HG03108 (cell line): ENCODE measurements around the gene ATG9A.

Experiments
- ATAC-seq: cut with Tn5 transposase; IDR thresholded peaks from one replicate; pipeline ENCODE4 v1.9.1; 2021; ENCODE audit warnings: moderate library complexity; ENCODE audit not compliant: unreplicated experiment

Gene ATG9A

DNA sequence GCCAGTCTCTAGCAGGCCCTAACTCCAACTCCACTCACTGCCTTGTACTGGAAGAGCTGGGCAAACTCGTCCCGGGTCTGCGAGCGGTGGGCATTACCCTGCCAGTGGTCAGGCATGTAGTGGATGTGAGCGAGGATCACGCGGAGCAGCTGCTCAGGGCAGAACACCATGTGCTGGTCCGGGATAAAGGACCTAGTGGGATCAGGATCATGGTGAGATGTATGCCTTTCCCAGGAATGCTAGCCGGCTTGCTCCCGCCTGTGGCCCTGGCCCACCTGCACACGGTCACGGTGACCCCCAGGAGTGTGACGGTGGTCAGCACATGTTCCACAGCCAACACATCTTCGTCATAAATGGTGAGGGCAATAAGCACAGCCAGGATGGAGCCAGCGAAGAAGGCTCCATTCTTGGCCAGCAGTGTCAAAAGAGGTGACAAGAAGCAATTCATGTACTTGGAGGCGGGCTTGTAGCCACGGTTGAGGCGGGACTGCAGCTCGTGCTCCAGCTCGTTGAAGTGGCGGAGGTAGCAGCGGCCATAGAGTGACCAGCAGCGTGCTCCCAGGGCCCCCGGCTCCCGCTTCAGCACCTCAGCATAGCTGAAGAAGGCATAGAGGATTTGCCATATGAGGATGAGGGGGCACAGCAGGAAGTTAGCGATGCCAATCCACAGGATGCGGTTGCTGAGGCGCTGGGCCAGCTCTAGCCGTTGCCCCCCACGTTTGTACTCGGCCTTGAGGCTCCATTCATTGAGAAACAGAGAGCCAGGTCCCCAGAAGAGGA lies 5.4 kb downstream of the ATG9A start:
- ATAC-seq = no peak

DNA sequence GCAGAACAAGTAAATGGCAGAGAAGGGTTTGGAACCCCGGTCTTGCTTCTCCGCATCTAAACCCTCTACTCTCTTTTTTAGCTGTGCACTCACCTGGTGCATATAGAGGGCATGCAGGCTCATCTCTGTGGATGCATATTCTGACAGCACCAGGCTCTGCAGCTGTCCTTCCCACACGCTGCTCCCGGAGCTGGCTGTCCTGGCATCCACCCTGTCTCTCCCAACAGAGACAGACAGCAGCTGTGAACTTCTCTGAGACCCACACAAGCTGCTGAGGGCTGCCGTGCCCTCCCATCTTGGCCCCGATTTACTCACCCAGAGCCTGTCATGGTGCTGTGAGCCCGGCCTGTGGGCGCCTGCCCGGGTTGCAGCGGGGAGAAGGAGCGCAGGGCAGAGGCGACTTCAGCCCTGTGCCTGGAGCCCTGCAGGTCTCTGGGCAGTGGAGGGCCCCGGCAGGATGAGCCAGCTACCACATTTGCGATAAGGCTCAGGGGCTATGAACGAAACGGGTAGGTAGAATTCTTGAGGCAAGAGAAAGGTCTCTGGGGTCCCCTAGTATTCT lies 7.4 kb downstream of the ATG9A start:
- ATAC-seq = no peak

DNA sequence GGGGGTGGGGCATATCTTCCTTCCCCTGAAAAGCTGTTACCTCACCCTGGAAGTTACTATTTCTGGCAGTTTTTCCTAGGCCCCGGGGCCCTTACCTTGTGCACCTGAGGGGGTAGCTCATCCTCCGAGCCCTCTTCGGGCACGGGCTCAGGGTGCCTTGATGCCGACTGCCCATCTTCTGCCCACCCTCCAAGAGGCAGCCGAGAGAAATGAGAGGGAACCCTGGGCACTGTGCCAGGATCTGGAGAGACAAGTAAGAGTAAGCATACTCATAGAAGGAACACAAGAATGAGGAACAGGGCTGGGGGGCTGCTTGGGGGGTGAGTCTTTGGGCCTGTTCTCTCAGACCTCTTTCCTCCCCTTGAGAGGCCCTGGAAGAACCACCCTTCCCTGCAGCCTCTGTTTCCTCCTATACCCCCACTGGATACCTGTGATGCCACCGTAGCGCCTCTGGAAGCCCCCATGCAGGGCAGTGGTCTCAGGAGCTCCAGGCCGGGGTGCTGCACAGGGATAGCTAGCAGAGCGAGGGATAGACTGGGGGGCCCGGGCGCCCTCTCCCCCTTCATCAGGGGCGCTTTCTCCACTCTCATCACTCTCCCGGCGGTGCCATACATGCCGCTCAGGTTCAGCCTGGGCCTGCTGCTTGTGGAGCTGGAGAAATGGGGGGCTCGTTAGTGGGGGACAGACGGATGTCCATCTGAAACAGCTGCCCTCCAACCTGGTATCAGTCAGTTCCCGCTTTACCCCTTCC lies 8.6 kb downstream of the ATG9A start:
- no peak for ATAC-seq

DNA sequence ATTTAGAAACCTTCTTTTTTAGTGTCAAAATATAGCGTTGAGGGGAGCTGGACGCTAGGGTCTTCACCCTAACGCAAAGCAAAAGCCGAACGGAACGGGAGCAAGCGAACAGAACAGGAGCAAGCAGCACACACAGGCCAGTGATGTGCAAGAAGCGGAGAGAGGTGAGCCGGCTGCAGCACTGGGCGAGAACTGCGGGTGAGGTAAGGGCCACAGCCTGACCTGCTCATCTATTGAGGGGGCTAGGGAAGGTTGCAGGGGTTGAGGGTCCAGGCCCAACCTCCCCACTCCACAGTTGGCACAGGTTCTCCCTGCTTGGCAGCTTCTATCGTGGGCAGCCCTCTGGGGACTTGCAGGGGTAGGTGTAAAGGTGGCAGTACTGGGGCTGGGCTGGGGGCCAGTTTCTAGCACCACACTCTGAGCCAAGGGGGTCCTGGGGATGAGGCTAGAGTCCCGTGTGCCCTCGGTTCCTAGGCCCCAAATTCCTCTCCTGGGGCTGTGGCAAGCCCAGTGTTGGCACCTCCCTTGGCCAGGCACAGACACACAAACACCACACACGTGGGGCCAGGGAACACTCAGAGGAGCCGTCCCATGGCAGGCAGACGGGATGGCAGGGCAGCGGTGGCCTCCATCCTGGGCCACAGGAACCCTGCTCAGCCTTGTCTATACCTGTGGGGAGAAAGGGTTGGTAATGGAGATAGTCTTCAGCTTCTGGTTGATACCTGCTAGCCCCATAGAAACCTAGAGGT lies 9.5 kb downstream of the ATG9A start:
- ATAC-seq = no peak

DNA sequence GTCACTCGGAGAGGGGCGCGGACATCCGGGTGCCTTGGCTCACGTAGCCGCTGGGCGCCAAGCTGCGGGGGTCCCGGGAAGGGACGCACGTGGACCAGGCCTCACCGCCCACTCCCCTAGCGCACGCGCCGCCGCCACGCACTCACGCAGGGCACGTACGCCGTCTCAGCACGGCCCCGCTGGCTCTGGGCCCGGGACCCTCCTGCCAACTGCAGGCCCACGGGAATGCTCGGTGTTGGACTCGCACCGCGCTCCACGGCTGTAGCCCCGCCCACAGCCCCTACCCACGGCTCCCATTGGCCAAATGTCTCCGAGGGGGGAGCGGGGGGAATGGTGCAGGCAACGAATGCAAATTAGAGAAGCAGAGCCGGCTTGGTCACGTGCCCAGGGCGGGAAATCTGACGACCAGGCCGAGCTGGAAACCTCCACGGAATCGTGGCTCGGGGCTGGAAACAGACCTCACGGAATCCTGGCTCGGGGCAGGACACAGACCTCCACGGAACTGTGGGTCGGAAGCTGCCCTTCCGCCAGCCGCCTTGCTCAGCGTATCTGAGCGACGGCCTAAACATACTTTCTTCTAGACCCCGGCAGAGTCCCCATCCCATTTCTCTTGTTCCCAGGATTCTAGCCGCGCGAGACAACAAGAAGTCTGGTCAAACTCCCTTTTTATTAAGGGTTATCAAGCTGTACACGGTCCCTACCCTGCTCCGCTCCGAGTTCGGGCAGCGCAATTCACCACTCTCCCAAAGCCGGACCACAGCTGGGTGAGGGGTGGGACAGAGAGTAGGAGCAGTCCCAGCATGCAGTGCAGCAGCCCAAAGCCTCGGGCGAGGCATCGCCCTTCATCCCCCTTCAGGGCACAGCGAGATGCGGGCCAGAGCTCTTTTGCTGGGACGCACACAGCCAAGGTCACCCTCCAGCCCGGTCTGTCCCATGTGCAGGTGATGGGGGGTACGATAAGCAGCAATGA lies 10.4 kb downstream of the ATG9A start, which contains the start of gene ABCB6:
Gene ABCB6 (minus strand): TSS at position 227 of the 970 bp plus-strand sequence. CDS start 285 bp downstream, outside the sequence.
- peak; percentile 68 for ATAC-seq

DNA sequence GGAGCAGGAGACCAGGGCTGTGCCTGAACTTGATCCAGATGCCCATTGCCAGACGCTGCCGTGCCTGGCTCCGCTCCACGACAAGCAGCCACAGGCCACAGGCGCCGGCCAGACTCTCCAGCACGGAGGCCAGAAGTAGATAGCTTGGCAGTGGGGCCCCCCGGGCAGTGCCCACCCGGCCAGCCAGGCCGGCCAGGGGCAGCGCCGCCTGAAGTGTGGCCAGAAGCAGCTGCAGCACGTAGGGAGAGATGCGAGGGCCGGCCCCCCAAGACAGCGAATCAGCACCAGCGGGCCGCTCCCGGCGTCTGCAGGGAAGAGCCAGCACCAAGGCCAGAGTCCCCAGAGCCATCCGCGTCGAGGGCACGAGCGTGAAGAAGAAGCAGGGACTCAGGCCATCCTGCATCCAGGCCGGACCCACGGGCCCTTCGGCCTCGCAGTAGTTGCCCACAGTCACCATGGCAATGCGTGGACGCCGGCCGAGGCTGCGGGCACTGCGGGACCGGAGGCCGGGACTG lies 11.2 kb downstream of the ATG9A start:
- ATAC-seq = peak; percentile 19

DNA sequence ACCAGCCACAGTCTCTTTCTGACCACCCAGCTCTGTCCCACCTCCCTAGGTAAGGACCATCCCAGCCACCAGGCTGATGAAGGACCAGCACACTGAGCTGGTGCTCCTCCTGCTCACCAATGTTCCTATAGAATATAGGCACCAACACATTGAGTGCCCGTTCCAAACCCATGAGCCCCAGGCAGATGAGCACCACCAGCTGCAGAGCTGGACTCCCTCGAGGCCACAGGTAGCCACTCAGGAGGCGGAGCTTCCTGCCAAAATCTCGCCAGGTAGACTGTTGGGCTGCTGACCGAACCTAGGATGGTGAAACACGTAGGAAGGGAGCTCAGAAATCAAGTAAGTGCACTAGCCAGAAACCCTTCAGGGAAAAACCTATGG lies 12.9 kb downstream of the ATG9A start:
- ATAC-seq = no peak

DNA sequence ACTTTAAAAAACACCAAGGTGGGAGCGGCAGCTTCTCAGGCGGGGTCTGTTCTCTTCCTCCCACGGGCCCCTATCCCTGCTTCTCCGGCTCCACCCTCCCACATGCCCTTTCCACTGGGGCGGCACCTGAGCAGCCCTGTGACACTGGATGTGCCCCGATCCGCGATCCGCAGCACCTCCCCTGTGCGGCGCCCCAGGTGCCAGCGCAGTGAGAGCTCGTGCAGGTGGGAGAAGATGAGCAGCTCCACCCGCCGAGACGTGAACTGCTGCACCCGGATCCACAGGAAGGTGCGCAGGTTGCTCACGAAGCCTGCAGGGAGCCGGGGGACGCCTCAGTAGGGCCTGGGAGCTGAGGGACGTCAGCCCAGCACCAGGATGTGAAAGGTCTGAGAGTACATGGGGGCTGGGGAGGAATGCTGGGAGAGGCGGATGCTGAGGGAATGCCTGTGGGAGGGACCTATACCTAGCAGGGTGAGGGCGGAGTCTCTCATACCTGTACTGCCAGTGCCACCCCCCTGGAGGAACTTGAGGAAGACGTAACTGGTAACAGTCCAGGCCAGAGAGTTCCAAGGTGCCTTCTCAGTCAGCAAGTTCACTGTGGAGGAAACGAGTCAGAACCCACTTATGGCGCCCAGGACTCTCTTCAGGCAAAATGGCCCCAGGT lies 13.4 kb downstream of the ATG9A start:
- no peak for ATAC-seq

DNA sequence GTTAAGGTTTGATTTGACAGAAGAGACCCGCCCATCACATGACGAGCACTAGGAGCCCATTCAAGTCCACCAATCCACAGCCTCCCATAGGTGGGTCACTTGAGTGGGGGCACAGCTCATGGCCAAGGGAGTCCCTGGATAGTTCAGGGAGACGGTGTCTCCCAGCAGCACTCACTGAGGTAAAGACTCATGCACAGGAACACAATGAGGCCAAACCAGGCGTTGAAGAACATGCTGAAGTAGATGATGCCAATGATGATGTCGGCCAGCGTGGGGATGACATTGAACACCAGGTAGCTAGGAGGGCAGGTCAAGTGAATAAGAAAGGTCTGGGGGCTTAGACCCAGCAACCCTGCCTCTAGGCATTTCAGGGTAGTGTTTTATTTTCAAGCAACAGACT lies 14.7 kb downstream of the ATG9A start:
- no peak for ATAC-seq

DNA sequence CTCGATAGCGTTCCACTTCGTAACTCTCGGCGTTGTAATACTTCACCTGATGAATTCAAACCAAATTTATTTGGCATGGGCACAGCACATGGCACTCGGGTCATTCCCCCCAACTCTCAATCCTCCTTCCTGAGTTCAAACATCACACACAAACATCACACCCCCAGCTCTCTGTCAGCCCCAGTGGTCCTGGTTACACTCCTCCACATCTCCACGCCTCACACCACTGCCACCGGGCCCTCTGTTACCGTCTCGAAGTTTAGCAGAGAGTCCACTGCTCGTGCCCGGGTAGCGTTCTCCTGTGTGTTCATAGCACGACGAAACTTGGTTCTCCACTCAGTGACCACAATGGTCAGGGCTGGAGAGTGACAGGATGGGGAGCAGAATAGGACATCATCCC lies 15.3 kb downstream of the ATG9A start:
- no peak for ATAC-seq

DNA sequence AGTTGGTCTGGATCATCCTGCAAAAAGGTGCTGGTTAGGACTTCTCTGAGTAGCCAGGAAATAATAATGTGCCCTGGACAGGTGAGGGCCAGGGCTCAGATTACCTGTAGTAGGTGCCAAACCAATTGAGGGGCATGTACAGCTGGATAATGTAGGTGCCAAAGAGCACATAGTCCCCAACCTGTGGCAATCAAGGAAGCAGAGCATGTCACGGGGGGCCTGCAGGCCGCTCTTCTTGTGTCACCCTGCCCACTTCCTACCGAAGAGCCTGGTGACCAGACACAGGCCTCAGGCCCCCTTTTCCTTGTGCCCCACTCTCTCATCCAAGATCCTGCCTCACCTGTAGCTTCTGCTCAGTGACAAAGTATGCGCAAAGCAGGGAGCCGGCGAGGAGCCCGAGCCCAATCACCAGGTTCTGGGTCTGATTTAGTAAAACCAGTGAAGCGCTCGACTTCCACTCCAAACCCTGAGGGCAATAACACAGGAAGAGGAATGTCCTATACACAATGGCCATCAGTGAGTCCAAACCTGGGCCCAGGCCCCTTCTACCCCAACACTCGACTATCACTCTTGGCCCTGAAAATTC lies 15.9 kb downstream of the ATG9A start:
- no peak for ATAC-seq

DNA sequence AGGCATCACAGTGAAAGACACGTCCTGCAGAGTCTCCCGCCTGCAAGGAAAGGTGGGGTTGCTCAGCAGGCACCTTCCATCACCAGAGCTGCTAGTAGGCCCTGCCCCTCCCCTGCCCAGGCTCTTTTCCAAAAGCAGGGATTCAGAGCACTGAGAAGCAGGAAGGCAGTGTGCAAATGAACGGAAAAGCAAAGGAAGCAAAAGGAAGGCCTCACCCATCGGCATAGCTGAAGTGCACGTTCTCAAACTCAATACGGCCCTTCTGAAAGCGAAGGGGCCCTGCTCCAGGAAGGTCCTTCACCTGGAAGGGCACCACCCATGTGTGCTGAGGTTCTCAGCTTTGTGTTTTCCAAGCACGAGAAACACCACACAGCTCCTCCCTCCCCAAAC lies 16.4 kb downstream of the ATG9A start:
- ATAC-seq = no peak

DNA sequence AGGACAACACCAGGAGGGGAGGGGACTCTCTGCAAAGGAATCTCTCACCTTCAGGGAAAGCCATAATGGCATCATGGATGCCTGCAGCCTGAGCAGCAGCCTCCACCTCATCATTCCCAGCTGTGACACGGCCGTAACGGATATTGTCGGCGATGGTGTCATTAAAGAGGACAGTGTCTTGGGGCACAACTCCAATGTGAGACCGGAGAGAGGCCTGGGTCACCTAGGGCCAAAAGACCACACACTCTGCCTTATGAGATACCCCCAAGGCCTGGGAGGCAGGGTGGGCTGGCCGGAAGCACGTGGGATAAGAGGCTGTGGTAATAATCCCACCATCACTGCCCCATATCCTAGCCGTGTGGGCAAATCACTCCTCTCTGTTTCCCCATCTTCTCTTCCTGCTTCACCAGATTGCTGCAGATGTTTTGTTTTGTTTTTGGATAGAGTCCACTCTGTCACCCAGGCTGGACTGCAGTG lies 18.5 kb downstream of the ATG9A start:
- no peak for ATAC-seq

DNA sequence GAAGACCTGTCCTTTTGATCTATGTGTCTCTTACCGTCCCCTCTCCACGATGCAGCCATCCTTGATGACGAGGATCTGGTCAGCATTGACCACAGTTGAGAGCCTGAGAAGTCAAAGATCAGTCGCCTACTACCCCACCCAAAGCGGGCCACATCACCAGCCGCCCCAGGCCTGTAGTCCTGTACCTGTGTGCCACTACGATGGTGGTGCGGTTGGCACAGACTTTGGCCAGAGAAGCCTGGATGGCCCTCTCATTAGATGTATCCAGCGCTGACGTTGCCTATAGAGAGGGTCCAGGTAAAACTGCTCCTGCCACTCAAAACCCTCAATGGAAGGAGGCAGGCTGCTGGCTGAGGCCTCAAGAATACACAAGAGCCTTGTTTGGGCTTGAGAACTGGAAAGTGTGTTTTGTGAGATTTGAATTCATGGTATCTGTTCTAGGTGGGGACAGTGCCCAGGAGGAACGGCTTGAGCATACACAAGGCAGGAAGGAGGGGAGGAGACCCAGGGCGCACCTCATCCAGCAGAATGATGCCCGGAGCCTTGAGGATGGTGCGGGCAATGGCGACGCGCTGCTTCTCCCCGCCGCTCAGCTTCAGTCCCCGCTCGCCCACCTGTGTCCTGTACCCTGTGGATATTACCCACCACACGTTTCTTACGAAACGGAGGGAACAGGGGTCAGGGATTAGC lies 19.1 kb downstream of the ATG9A start:
- no peak for ATAC-seq

DNA sequence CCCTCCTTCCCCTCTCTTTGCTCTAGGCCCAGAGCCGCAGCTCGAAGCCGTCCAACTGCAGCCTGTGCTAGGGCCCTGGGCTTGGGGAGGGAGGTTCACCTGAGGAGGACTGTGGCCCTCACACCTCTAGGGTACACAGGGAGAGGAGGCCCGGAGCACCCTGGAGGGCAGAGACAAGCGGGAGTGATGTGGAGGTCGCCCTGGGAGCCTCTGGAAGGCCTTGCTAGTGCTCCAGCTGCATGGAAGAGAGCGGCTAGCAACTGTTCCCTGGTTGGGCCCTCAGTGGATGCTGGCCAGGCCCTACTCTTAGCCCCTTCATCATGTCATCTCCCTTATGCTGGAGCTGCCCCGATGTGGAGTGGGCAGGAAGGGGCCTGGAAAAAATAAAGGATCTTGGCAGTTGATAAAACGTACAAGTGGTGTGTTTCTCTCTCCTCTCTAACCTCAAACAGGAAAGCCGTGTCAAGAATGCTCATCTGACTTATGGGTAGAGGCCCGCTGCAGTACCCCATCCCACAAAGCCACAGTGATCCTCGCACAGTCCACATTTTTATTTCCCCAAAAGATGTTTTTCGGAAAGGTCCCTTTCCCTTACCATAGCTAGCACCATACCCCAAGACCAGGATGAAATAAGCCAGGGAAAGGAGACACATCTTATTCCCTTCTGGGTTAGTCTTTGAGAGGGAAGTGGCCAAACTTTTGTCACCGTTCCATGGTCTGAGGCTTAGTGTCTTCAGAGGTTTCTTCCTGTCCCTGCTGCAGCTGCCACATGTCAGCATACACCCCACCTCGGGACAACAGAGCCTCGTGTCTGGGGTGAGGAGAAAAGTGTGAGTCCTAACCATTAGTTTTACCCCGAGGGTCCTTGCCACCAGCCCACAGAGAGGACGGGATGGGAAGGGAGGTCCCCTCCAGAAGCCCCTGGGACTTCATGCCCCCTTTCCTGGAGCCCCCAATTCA lies 19.9 kb downstream of the ATG9A start:
- no peak for ATAC-seq

DNA sequence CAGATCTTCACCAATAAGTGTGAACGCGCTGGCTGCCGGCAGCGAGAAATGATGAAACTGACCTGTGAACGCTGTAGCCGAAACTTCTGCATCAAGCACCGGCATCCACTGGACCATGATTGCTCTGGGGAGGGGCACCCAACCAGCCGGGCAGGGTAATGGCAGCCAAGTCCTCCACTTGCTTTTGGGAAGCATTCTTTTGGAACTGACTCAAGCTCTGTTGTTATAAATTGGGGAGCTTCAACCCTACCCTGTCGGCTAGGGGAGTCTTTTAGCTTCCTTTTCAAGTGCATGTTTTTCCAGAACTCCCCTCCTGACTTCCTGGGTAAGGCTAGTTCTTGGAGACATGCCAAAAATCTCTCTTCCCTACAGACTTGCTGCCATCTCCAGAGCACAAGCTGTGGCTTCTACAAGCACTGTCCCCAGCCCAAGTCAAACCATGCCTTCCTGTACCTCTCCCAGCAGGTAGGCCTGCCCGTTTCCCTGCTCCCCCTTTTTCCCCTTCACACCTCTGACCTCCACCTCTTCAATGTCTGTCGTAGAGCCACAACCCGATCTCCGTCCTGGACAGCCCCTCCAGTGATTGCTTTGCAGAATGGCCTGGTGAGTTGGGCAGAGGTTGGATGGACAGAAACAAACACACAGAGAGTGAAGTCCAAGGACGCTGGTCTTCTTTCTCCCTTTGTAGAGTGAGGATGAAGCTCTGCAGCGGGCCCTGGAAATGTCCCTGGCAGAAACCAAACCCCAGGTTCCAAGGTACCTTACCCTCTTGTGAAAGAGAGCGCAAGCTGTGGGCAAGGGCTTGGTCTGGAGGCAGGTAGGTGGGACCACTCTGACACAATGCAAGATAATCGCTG lies 21.3 kb downstream of the ATG9A start:
- ATAC-seq = no peak
